Hepatocyte (in vitro differentiated cells): ENCODE results near the gene FLOT2.

ENCODE experiments used
- EZH2 ChIP-seq: fragments of 200-600 bp; sonication (generic); IDR thresholded peaks from 2 replicates; pipeline ENCODE4 v1.6.1; 2016; ENCODE audit warnings: antibody characterized with exemption, mild to moderate bottlenecking, borderline replicate concordance
- EZH2phosphoT487 ChIP-seq: fragments of 200-600 bp; sonication (generic); IDR thresholded peaks from one replicate; pipeline ENCODE4 v1.6.1; 2018; ENCODE audit warnings: antibody characterized with exemption, mild to moderate bottlenecking, low read depth, moderate library complexity; ENCODE audit not compliant: unreplicated experiment, severe bottlenecking
- TF ChIP-seq, protein P1 (sequence below): fragments of 200-600 bp; sonication (generic); IDR thresholded peaks from 2 replicates; pipeline ENCODE4 v1.5.1; 2016; ENCODE audit warnings: antibody characterized with exemption, mild to moderate bottlenecking; ENCODE audit not compliant: poor library complexity

GRCh38 chr17:28883967-28884702, 13.4 kb downstream of the FLOT2 start:
- TF ChIP-seq, protein P1, sequence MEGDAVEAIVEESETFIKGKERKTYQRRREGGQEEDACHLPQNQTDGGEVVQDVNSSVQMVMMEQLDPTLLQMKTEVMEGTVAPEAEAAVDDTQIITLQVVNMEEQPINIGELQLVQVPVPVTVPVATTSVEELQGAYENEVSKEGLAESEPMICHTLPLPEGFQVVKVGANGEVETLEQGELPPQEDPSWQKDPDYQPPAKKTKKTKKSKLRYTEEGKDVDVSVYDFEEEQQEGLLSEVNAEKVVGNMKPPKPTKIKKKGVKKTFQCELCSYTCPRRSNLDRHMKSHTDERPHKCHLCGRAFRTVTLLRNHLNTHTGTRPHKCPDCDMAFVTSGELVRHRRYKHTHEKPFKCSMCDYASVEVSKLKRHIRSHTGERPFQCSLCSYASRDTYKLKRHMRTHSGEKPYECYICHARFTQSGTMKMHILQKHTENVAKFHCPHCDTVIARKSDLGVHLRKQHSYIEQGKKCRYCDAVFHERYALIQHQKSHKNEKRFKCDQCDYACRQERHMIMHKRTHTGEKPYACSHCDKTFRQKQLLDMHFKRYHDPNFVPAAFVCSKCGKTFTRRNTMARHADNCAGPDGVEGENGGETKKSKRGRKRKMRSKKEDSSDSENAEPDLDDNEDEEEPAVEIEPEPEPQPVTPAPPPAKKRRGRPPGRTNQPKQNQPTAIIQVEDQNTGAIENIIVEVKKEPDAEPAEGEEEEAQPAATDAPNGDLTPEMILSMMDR = no peak
- TF ChIP-seq EZH2phosphoT487 (no peak), EZH2 (no peak)
